ENCODE data around the gene NTRK1. TPM values are rescaled to one million over a fixed set of nuclear protein-coding genes. Genes with fewer than 3 reads are reported as not detected.

The NTRK1 gene
- total RNA-seq, 1 donor from 2014 or later = not detected

DNA sequence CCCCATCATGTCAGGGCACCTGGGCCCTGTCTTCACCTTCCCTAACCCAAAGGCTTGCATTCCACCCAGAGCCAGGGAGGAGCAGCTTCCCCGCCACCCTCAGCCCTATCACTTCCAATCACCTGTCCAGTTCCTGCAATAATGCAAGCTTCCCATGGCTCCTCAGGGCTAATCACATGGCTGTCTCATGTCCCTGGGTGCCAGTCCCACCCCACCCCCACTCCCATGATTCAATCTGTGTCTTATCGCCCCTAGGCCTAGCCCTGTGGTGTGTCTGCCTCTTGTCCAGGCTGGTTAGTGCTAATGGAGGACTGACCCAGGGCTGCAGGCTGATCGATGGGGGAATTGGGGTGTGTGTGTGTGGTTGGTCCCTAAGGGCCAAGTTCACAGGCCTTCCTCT lies 21.9 kb downstream of the NTRK1 start:
- no peak for DNase-seq

DNA sequence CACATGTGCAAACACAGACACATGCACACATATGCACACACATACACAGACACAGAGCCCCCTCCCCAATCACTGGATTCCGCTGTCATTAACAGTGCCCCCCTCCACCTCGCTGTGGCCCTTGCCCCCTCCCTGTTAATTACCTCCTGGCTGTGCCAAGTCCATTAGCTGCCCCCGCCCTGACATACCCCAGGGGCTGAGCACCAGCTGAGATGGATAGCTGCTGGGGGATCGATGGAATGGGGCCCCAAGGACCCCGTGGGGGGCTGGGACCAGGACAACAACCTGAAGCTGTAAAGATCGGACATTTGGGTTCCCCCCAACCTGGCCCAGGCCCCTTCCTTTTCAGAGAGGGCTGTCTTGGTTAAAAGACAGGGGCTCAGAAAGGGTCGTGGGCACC lies 23.3 kb downstream of the NTRK1 start:
- DNase-seq = no peak

DNA sequence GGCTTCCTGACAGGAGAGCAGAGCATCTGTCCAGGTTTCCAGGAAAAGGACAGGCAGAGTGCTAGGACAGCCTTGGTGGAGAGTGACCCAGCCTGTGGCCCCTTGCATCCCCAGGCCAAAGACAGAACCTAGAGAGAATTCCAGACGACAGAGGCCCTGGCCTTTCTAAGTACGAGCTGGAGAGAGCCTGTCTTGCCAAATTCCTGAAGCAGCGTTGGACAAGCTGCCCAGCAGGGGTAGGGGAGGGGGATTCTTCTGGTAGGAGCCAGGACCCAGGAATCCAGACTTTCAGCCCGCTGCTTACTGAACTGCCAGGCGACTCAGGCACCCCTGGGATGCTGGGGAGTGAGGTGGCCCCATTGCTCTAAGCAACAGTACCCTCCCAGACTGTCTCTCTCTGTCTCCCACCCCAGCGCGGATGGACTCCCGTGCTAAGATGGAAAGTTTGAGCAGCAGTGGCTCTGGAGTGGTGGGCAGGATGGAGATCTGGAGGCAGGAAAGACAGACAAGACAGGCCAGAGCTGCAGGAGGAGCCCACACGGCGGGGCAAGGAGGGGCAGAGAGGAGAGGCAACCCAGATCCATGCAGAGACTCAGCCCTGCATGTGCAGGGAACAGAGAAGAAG lies 24.0 kb downstream of the NTRK1 start:
- DNase-seq = no peak

DNA sequence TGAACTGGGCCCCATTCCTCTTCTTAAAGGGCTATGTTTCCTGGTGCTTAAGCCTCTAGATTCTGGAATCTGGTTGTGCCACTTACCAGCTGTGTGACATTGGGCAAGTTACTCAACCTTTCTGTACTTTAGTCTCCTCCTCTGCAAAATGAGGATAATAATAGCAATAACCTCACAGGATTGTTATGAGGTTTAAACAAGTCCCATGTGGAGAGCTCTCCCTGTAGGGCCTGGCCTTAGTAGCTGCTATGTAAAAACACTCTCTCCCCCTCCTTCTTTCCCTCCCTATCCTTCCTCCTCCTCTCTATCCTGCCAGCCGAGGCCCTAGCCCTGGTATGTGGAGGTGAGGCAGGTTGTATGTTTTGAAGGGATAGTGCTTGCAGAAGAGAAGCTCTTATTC lies 24.6 kb downstream of the NTRK1 start:
- no peak for DNase-seq

DNA sequence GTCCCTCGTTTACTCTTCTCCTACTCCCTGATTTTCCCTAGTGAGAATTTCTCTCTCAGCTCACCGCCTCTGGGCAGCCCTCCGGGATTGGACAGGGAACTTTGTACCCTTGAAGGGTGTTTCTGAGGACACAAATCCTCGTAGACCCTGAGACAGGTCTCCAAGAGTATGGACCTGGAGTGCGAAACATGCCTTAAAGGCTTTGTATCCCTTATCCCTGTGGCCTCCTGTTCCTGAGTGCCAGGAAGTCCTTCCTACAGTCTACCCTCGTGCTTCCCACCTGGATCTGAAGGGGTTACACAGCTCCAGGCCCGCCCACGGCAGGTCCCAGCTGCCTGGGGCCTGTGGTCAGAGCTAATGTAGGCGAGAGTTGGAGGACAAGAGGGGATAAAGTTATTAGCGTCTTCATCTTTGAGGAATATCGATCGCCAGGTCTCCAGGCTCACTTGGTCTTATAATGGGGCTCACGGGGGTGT lies 25.3 kb downstream of the NTRK1 start:
- no peak for DNase-seq

DNA sequence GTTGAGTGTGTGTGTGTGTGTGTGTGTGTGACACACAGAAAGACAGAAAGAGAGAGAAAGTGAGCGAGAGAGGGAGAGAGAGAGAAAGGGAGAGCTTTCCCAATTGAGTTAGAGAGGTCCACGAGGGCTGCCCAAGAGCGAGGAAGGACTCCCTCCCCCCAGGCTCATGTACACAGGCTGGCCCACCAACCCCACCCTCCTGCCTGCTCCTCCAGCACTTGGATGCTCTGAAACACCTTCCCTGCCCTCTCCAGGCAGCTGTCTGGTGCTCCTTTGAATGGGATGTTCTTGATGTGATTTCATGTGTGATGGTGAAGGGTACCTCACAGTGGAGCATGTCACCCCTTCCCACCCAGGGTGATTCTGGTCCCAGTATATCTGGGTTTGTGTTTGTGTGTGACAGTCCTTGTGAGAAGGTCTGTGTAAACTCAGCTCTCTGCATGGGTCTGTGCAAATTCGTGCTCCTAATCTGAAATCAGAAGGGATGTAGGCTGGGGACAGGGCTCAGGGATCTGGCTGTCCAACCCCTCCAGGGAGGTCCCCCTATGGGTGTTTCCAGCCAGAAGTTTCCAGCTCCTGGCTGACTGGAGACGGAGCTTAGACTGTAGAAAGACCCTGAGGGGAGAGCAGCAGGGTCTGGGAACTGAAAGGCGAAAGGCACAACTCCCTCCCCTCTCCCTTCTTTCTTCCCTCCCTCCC lies 26.1 kb downstream of the NTRK1 start:
- DNase-seq = no peak

DNA sequence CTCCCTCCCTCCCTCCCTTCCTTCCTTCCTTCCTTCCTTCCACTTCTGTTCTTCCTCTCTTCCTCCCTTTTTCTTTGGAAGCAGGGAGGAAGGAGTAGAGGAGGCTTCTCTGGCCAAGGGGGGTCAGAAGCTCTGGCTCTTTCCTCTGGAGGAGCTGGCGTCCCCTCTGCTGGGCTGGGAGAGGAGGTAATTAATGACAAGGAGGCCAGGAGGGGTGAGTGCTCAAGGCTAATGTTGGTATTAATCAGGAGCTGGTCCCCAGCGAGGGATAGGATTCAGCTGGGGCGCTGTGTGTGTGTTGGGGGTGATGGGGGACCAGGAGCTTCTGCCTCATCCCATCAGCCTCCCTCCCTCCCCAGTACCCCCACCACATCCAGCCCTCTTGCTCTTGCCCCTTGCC lies 26.7 kb downstream of the NTRK1 start:
- DNase-seq = no peak

DNA sequence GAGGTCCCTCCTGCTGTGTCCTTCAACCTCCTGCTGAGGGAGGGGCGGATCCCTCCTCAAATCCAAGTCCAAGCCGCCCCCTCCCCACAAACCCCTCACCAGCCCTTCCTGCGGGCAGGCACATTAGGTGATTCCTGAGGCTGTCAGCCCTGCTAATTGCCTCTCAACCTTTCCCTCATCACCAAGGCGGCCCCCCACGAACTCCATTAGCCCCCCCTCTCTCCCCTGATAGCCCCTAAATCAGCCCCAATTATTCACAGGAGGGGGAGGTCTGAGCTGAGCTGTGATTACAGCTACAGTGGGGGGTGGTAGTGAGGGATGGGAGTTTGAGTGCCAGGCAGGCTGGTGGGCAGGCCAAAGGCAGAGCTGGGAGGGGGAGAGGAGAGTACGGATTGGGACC lies 27.1 kb downstream of the NTRK1 start:
- no peak for DNase-seq

DNA sequence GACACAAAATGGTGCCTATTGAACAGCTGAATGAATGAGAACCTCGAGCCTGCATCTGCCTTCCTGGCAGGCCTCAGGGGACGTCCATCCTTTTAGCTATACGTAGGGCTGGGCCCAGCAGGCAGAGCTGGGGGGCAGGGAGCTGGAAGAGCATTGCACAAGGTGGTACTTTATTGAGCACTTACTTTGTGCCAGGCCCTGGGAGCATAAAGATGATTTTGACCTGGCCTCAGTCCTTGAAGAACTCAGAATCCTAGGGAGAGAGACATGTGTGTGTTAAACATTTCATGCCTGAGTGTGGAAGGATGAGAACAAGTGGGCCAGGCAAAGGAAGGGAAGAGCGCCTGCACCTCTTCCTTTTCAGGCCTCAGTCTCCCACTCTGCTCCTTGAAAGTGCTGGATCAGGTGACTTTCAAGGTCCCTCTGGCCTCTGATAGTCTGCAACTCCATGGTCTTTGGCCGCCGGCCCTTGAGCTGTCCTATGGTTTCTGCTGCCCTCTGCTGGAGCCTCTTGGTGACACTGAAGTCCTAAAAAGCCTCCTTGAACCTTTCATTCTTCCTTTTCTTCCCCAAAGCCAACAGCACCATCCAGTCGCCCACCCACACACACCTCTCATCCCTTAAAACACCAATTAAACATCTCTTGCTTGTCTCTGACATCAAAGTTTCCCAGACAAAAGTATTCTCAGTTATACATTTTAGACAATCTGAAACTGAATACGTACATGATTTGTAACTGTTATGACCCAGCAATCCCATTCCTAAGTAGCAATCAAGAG lies 29.3 kb downstream of the NTRK1 start:
- peak; percentile 92 for DNase-seq

DNA sequence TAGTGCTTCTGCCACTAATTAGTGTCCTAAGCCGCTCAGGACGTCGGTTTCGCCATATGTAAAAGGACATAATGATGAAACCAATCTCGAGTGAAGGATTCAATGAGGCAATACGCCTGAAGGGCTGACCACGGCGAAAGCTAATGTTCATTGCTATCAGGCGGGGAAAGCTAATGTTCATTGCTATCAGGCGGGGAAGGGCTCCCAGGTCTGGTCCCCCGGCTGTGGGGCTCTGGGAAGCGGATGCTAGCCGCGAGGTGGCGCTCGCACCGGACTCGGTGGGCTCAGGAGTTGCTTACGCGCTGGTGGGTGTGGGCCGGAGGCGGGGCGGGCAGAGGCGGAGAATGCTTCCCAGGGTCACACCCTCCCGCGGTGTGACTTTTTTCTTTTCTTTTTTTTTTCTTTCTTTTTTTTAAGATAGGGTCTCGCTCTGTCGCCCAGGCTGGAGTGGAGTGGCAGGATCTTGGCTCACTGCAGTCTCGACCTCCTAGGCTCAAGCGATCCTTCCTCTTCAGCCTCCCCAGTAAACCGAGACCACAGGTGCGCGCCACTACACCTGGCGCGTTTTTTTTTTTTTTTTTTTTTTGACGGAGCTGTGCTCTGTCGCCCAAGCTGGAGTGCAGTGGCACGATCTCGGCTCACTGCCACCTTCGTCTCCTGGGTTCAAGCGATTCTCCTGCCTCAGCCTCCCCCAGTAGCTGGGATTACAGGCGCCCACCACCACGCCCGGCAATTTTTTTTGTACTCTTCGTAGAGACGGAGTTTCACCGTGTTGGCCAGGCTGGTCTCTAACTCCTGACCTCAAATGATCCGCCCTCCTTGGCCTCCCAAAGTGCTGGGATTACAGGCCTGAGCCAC lies 31.8 kb downstream of the NTRK1 start:
- DNase-seq = peak; percentile 95

DNA sequence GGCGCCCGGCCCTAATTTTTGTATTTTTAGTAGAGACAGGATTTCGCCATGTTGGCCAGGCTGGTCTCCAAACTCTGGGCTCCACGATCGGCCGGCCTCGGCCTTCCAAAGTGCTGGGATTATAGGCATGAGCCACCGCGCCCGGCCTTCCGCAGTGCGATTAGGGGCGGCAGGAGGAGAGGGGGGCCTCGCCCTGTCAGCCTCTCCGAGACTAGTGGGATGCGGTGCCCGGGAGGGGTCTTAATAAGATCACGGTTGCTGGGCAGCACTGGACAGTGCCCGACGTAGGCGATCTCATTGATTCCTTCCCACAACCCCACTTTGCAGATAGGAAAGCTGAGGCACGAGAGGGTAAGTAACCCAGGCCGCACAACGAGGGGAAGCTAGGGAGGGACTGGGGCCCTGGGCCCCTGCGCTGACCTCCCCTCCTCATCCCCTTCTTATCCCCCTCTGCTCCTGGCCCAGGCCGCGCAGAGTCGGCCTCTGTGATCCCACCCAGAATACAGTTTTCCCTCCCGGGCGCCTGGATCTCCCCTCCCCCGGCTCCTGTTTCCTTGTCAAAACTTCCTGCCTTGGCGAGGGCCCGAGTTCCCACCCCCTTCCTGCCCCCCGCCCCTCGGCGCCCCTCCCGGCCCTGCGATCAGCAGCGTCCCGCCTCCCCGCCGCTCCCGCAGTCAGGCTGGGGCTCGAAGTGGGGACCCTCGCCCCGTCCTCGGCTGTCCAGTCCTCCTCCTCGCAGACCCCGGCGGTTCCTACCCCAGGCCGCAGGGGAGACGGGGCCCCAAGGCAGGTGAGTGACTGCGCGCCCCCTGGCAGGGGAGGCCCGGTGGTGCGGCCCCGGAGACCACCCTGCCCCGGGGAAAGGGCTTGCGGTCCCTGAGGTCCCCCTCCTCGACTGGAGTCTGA lies 32.6 kb downstream of the NTRK1 start, which contains the start of gene PEAR1:
Gene PEAR1, plus strand, starts transcription at position 671 of the 906 bp plus-strand sequence. CDS start 10,209 bp downstream, outside the sequence.
- DNase-seq = peak; percentile 80

DNA sequence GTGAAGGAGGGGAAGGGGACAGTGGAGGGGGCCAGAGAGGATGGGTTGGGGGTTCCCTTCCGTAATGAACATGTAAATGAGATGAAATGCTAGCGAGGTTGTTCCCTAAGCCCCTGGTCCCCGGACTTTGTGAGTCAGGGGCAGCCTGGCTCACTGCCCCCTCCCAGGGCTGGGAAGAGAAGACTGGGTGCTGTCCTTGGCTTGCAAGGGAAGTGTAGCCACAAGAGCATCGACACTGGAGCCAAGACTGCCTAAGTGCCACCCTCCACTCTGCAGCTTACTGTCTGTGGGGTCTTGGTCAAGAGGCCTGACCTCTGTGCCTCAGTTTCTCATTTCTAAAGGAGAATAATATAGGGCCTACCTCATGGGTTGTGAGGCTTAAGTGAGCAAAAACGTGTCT lies 33.3 kb downstream of the NTRK1 start:
- DNase-seq = peak; percentile 37

DNA sequence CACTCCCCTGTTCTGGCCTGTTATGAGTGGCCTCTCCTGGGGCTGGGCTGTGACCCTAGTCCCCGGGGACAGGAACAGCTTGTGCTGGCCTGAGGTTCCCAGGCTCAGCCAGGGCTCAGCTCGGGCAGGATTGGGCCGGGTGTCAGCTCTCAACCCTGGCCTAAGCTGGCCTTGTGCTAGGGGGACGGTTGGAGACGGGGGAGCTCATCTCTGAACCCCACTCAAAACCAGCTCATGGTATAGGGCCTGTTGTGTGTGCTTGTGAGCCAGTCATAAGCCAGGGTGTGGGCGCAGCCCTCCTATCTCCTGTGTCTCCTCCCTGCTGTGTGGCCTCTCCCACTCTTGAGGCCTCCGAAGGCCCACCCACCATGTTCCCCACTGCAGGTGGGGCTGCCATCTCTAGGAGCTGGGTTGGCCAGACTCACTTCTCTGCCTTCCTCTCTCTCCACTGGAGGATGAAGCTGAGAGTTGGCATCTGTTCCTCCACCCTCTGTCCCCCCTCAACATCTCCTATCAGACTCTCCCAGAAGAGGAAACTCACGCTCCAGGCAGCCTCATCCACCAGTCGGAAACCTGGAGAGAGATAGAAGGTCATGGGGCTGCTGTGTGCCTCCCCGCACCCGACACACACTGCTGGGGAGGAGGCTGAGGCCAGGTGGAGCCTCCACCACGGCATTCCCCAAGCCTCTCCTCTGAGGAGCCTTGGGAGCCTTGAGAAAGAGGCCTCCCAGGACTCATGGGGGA lies 34.2 kb downstream of the NTRK1 start:
- DNase-seq = peak; percentile 73

DNA sequence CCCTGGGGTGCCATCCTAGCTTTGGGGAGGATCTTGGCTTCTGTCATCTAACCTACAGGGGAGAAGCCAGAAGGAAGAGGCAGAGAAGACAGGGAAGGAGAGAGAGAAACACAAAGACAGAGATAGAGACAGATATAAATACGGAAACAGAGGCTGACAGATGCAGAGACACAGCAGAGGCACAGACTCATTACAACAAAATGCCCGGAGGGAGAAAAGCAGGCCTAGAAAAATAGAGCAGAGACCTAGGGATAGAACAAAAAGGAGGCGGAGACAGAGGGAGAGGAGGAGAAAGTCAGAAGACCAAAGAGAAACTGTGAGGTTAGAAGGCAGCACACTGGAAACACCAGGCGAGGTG lies 34.8 kb downstream of the NTRK1 start:
- DNase-seq = peak; percentile 32

DNA sequence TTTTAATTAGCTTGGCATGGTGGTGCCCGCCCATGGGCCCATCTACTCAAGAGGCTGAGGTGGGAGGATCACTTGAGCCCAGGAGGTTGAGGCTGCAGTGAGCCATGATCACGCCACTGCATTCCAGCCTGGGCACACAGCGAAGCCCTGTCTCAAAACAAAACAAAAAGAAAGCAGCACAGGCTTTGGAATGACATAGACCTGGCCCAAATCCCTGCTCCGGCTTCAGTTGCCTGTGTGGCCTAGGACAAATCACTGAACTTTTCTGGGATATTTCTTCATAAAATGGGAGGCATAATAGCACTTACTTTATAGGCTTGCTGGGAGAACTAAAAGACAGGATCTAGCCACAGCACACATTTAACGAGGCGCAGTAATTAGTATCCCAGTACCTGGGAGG lies 35.3 kb downstream of the NTRK1 start:
- no peak for DNase-seq

DNA sequence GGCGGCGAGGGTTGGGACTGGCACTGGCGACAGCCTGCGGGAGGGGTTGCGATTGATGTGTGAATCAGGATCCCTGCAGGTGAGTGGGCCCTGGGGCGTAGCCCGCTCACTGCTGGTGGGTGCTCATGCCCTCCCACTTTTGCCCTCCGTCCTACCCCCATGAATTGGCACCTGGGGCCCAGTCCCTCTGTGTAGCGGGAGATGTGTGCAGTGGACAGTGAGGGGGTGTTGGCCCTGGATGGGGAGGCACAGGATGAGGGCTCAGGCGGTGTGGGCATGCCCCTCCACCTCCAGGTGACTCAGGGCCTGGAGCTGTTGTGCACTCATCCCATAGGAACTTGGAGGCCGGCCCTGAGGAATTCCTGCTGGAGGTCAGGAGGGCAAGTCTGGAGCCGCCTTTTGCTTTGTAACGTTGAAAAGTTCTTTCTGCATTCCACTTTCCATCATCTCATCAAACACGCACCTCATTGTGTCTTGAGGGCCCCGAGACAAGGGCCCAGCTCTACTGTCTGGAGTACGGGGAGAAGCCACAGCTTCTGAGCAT lies 35.9 kb downstream of the NTRK1 start:
- peak; percentile 93 for DNase-seq

DNA sequence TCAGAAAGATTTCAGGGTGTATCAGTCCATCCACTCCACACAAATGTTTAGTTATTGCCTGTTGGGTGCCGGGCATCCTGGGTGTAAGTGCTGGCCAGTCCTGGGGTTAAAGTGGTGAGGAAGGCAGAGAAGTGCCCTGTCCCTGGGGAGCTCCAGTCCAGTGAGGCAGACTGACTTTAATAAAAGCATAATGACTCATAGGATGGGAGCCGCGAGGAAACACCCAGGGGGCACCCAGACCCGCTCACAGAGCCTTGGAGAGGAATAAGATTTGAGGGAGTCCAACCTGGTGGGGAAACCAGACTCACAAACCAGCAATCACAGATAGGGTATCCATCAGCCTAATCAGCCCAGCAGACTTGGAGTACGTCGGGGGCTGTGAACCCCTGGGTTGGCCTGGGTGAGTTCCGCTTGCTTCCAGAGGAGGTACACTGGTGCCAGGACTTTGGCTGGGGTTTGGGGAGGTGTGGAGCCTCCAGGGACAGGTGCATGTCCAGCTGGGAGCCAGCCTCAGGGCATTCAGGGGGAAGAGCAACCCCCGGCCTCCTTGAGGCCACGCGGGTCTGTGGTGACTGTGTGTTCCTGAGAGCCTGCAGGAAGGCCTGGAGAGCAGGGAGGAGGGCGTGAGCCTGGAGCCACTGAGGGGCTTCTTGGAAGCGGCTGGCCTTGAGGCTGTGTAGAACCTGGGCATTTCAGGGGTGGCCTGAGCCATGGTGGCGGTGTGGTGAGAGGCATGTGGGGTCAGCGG lies 36.6 kb downstream of the NTRK1 start:
- DNase-seq = peak; percentile 51

DNA sequence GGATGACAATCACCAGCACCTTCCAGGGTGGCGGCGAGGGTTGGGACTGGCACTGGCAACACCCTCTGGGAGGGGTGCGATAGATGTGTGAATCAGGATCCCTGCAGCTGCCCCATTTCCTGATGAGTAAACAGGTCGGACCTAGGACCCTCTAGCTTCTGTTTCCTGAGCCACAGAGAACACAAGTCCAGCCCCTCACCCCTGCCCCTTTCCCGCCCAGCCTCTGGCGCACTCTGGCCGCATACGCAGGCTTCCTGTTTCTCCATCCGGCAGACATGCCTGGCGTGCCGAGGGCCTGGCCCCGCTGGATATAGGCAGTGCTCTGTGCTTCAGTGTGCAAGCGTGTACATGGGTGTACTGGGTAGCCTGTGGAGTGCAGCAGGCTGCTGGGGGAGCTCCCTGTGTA lies 37.5 kb downstream of the NTRK1 start:
- peak; percentile 97 for DNase-seq

DNA sequence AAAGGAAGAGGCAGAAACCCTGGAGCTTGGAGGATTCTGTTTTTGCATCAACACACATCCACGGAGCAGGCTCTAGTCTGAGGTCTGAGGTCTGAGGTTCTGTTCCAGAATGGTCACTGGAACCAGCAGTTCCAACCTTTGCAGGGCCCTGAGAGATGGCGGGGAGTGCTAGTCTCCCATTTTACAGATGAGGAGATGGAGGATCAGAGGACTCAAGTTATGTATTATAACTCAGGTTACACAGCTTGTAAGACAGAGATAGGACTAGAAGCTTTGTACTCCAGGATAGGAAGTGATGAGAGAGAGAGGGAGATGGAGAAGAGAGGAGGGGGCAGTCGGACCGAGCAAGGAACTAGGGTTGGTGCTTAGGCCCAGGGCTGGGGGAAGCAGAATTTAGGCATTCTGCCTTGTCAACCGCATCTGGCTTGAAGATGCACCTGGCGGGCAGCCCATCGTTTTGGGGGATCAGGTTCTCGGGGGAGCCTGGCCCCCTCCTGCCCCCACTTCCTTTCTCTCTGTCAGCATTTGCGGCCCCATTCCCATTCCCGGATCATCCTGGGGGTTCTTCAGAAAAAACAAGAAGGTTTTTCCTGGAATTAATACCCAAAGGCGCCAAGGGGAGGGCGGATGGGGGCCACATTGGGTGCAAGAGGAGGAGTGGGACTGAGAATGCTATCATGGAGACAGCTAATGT lies 38.5 kb downstream of the NTRK1 start:
- DNase-seq = no peak
